Duodenal mucosa (tissue), 2 donors: Measurements from ENCODE around the gene CFAP221.
A peak's percentile ranks its signal among the peaks of the same experiment; 100 is the strongest.

Experiments used
- H3K27ac ChIP-seq: one replicate; pipeline ENCODE4 v1.7.0; 2013; ENCODE audit warnings: low read depth, low read length
- H3K27me3 ChIP-seq, 2 donors: one replicate each; pipeline ENCODE4 v1.7.0; 2013; ENCODE audit warnings: low read length in 2 of 2, control low read depth in 1 of 2; ENCODE audit not compliant: insufficient read depth in 2 of 2, control insufficient read depth in 1 of 2
- H3K36me3 ChIP-seq, 2 donors: one replicate each; pipeline ENCODE4 v1.7.0; 2013; ENCODE audit warnings: low read length in 2 of 2, control low read depth in 1 of 2; ENCODE audit not compliant: insufficient read depth in 2 of 2, control insufficient read depth in 1 of 2
- H3K4me1 ChIP-seq, 2 donors: one replicate each; pipeline ENCODE4 v1.7.0; 2013; ENCODE audit warnings: low read length in 2 of 2, control low read depth in 1 of 2; ENCODE audit not compliant: insufficient read depth in 2 of 2, control insufficient read depth in 1 of 2
- H3K4me3 ChIP-seq, 2 donors: one replicate each; pipeline ENCODE4 v1.7.0; 2013; ENCODE audit warnings: low read length in 2 of 2, low read depth in 1 of 2
- H3K9ac ChIP-seq, 2 donors: one replicate each; pipeline ENCODE4 v1.7.0; 2013; ENCODE audit warnings: low read length in 2 of 2, low read depth in 1 of 2
- H3K9me3 ChIP-seq, 2 donors: one replicate each; pipeline ENCODE4 v1.7.0; 2013; ENCODE audit warnings: low read length in 2 of 2, control low read depth in 1 of 2; ENCODE audit not compliant: control insufficient read depth in 1 of 2

Gene CFAP221

DNA sequence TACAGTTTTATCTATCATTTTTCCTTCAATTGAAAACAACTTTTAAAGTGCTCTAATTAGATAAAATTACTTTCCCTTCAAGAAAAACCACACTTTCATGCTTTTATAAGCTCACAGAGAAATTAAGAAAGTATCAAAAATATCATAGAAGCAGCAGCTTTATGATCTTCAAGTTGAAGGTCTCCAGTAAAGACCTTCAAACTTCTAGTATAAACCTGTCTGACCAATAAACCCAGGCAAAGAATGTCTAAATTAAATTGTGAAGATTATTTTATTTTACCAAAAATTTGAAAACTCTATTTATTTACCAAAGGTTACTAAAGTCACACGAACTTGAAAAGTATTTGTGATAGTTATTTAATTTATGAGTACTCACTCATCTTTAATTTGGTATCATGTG lies 10.7 kb upstream of the CFAP221 start:
- Histone ChIP-seq H3K4me1 (peaks cover 10 to 15% of the 10 kb centered on the region in 2 donors), H3K27ac (no peak overlapping the region), H3K9ac (no peak overlapping the region), H3K27me3 (no peaks in the 10 kb centered on the region), H3K36me3 (no peaks in the 10 kb centered on the region), H3K4me3 (no peak overlapping the region), H3K9me3 (peaks cover 5 to 7% of the 10 kb centered on the region in 2 donors)

DNA sequence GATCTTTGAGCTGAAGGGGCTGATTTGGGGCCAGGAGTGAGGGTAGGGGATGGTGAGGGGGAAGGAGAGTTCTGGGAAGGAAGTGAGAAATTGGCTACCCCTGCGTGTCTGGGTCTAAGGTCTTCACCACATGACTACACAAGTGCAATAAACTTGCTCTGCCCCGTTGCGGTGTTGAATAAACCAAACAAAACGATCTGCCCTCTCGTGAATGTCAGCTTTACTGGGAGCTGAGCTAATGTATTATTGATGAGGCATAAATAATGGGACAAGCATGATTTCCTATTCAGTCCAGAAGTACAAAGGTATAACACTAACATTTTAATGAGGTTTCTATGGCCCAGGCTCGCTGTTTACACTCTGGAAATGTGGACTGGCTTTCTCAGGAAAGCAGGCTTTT lies 8.0 kb upstream of the CFAP221 start:
- no peaks in the 10 kb centered on the region for H3K36me3 ChIP-seq
- peaks cover 7% of the 10 kb centered on the region in 2 donors for H3K9me3 ChIP-seq
- no peak overlapping the region for H3K27ac ChIP-seq
- H3K9ac ChIP-seq = no peak overlapping the region
- peaks cover 10 to 15% of the 10 kb centered on the region in 2 donors for H3K4me1 ChIP-seq
- no peaks in the 10 kb centered on the region for H3K27me3 ChIP-seq
- H3K4me3 ChIP-seq = no peak overlapping the region

DNA sequence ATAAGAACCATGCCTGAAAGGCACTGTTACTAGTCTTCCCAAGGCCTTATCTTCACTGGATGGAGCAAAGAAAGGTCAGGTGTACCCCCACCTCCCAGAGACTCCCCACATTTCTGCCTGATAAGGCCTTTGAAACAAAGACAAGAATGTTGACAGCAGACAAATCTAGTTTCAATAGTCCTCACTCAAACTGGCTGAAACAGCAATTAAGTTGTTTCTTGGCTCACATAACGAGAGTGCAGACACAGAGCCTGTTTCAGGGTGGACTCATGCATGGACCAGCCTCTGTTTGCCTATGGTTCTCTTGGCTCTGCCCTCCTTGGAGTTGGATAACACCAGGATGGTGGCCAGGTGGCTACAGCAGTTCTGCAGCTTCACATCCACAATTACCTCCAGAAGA lies 7.5 kb upstream of the CFAP221 start:
- H3K27ac ChIP-seq = no peak overlapping the region
- no peak overlapping the region for H3K4me3 ChIP-seq
- H3K27me3 ChIP-seq = no peaks in the 10 kb centered on the region
- H3K36me3 ChIP-seq = no peaks in the 10 kb centered on the region
- peaks cover 10 to 15% of the 10 kb centered on the region in 2 donors for H3K4me1 ChIP-seq
- H3K9me3 ChIP-seq = peaks cover 7% of the 10 kb centered on the region in 2 donors
- no peak overlapping the region for H3K9ac ChIP-seq

DNA sequence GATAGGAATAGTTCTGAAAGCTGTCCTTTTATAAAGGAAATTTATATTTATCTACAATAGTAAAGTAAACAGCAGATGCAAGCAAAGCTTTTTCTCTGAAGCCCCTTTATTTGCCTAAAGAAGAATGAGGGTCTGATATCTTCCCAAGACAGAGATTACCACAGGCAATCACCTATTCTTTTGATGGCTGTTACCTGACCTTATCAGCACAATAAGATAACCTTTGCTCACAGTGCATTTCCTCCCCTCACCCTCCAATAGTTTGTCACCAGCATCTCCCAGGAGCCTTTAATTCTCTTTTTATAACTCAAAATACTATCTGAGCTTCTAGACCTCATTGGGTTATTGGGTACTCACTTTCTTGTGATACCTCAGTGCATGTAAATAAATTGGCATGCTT lies 6.5 kb upstream of the CFAP221 start:
- peaks cover 7% of the 10 kb centered on the region in 2 donors for H3K9me3 ChIP-seq
- no peak overlapping the region for H3K27ac ChIP-seq
- H3K4me3 ChIP-seq = no peak overlapping the region
- H3K9ac ChIP-seq = no peak overlapping the region
- no peaks in the 10 kb centered on the region for H3K27me3 ChIP-seq
- H3K36me3 ChIP-seq = no peaks in the 10 kb centered on the region
- H3K4me1 ChIP-seq = peaks cover 10 to 15% of the 10 kb centered on the region in 2 donors

DNA sequence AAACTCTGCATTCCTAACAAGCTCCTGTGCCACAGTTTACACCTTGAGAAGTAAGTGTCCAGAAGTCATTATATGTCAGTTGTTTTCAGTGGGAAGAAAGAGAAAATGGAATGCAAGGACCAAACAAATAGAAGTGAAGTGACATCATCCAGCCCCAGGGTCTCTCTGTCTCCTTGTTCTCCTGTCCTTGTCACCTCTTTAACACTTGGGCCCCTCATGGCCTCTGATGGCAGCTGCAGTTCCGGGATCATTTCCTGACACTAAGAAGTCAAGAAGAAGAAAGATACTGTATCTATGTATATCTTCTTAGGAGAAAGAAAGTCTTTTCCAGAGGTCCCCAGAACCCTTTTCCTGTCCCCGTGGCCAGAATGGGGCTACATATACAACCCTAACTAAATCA lies 2.8 kb upstream of the CFAP221 start:
- peaks cover 19 to 28% of the 10 kb centered on the region in 2 donors for H3K4me1 ChIP-seq
- H3K36me3 ChIP-seq = no peaks in the 10 kb centered on the region
- H3K4me3 ChIP-seq = no peak overlapping the region
- no peak overlapping the region for H3K27ac ChIP-seq
- no peak overlapping the region for H3K9ac ChIP-seq
- peaks cover 0 to 2% of the 10 kb centered on the region in 2 donors for H3K9me3 ChIP-seq
- H3K27me3 ChIP-seq = no peaks in the 10 kb centered on the region

DNA sequence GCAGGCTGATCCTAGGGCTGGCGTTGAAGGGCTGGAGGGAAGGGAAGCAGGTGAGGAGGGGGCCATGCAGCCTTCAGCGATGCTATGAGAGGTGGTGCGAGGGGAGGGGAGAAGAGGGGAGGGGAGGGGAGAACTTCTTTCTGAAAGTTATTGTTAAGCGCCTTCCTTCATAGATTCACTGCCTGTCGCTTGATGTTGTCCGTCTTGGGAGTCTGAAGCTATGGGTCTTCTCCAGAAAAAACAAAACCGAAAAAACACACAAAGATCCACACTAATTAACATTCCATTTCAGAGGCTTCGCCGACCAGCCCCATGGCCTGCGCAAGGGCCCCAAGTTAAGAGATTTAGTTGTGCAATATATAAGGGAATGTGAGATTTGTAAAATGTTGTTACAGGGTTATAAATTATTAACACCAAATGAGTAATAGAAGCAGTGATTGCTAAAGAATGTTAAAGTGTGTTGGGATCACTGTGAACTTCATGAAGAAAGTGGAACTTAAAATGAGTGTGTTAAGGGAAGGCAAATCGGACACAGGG lies 758 bp downstream of the CFAP221 start:
- Histone ChIP-seq H3K9ac (peak overlapping the region; percentile 50 to 73), H3K9me3 (peaks cover 0 to 2% of the 10 kb centered on the region in 2 donors), H3K27ac (peak overlapping the region; percentile 79), H3K27me3 (no peaks in the 10 kb centered on the region), H3K36me3 (no peaks in the 10 kb centered on the region), H3K4me1 (peaks cover 36 to 42% of the 10 kb centered on the region in 2 donors), H3K4me3 (peak overlapping the region; percentile 60 to 74)

DNA sequence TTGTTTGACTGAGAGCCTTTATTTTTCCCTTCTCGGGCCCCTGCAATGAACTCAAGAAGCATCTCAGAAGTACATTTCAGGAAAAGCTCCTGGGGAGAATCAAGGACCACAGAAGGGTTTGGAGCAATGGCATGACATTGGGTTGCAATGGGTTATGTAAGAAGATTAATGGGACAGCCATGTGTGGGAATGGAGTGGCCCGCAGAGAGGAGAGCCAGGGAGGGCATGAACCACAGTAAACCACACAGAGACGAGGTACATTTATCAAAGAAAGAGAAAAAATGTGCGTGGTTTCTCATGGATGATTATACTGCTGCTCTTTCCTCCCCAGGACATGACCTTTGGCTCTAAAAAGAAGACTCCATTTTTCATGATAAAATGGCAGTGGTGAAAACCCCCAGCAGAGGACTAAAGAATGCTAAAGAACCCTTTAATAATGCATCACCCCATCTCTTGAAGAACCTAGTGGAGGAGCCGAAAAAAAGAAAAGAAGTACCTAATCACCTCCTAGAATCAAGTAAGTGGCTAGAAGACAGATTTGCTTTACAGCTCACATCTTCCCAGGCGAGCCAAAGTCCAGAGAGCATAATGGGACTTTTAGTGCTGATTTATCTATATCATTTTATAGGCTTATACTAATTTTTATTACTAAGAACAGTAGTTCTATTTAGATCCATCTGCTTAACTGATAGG lies 1.7 kb downstream of the CFAP221 start:
- no peak overlapping the region for H3K27ac ChIP-seq
- H3K9me3 ChIP-seq = no peaks in the 10 kb centered on the region

DNA sequence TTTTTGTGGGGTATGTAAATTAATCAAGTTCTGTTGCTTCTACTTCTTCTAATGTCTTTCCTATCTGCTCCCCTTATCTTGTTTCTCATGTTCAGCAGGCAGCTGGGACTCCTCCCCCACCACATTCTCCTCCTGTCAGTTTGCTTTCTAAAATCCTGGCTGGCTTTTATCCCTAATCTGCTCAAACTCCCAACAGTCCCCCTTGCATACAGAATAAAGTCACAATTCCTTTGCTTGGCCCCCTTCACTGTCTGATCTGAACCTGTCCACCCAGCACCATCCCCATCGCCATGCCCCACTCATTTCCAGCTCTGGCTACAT lies 2.2 kb downstream of the CFAP221 start:
- Histone ChIP-seq H3K36me3 (no peaks in the 10 kb centered on the region), H3K9me3 (no peaks in the 10 kb centered on the region), H3K4me1 (peaks cover 39 to 46% of the 10 kb centered on the region in 2 donors), H3K27me3 (no peaks in the 10 kb centered on the region), H3K4me3 (peak overlapping the region; percentile 7 to 8), H3K9ac (no peak overlapping the region), H3K27ac (no peak overlapping the region)

More for the DNA sequence above, 1.7 kb downstream of the CFAP221 start:
- no peak overlapping the region for H3K9ac ChIP-seq
- no peaks in the 10 kb centered on the region for H3K27me3 ChIP-seq
- H3K4me1 ChIP-seq = peaks cover 39 to 46% of the 10 kb centered on the region in 2 donors
- H3K36me3 ChIP-seq = no peaks in the 10 kb centered on the region
- H3K4me3 ChIP-seq = peak overlapping the region; percentile 60 to 74

DNA sequence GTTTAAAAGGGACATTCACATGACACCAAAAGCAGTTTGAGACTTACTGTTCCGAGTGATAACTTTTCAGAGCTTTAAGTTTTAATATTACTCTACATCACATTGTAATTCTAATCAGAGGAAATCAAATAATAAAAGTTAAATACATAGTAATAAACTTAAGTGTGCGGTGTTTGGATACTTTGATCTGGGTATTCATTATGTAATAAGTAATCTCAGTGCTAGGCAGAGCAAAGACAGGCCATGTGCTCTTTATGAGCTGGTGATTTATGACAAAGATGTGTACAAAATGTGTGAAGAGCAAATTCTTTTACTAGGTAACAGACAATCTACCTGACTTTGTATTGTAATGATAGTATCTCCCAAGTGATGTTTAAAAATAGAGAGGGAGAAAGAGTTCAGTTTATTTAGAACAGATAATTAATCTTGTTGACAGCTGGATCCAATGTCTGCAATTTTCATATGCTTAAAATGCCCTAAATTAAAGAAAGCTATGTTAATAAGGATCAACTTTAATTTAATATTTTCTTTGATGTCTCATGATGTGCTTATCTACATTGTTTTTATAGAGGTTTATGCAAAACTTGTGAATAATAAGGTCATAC lies 4.4 kb downstream of the CFAP221 start:
- Histone ChIP-seq H3K36me3 (no peaks in the 10 kb centered on the region), H3K27ac (no peak overlapping the region), H3K4me1 (peaks cover 39 to 40% of the 10 kb centered on the region in 2 donors), H3K9me3 (no peaks in the 10 kb centered on the region), H3K9ac (no peak overlapping the region), H3K27me3 (no peaks in the 10 kb centered on the region), H3K4me3 (no peak overlapping the region)

DNA sequence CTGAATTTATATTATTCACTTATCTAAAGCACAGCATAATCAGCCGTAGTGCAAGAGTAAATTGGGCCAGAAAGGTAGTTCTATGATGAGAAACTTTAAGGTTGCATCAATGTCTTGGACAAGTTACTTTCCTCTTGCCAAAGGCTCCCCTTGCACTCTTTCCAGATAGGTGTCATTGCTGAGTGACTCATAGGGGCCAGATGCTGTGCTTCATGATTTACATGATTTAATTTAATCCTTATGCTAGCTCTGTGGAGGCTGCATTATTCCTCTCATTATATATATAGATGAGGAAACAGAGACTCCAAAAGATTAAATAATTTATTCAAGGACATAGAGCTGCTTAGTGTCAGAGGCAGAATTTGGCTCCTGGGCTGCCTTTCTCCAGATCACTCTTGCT lies 5.0 kb downstream of the CFAP221 start:
- Histone ChIP-seq H3K9me3 (no peaks in the 10 kb centered on the region), H3K27ac (no peak overlapping the region), H3K9ac (no peak overlapping the region)

More for the DNA sequence above, 5.0 kb downstream of the CFAP221 start:
- peak overlapping the region in 1 of 2 donors; percentile 7 for H3K4me3 ChIP-seq
- H3K27me3 ChIP-seq = no peaks in the 10 kb centered on the region
- peaks cover 39 to 40% of the 10 kb centered on the region in 2 donors for H3K4me1 ChIP-seq
- H3K36me3 ChIP-seq = no peaks in the 10 kb centered on the region
